HG03103 (cell line): Measurements from ENCODE around the gene PATJ.

ENCODE experiments used
- ATAC-seq: cut with Tn5 transposase; IDR thresholded peaks from one replicate; pipeline ENCODE4 v1.9.1; 2021; ENCODE audit warnings: low read depth; ENCODE audit not compliant: unreplicated experiment

PATJ gene

GRCh38 chr1:62077821-62078220 is 335.5 kb downstream of the PATJ start:
- ATAC-seq = no peak

- no peak for ATAC-seq
Measured at GRCh38 chr1:62082456-62083363, 340.4 kb downstream of the PATJ start.

GRCh38 chr1:62084310-62084890 is 342.1 kb downstream of the PATJ start:
- ATAC-seq = no peak

GRCh38 chr1:62088439-62088838 is 346.2 kb downstream of the PATJ start:
- no peak for ATAC-seq

GRCh38 chr1:62089570-62089969 is 347.3 kb downstream of the PATJ start:
- ATAC-seq = no peak

GRCh38 chr1:62090016-62090415 is 347.7 kb downstream of the PATJ start:
- no peak for ATAC-seq

- no peak for ATAC-seq
Measured at GRCh38 chr1:62092110-62092509, 349.8 kb downstream of the PATJ start.

- ATAC-seq = no peak
Measured at GRCh38 chr1:62093261-62093660, 351.0 kb downstream of the PATJ start.

- ATAC-seq = no peak
Measured at GRCh38 chr1:62097464-62097863, 355.2 kb downstream of the PATJ start.

GRCh38 chr1:62100442-62100841 is 358.2 kb downstream of the PATJ start:
- no peak for ATAC-seq

- ATAC-seq = no peak
Measured at GRCh38 chr1:62103846-62104245, 361.6 kb downstream of the PATJ start.

GRCh38 chr1:62107923-62108322 is 365.6 kb downstream of the PATJ start:
- ATAC-seq = no peak

- no peak for ATAC-seq
Measured at GRCh38 chr1:62109124-62109523, 366.8 kb downstream of the PATJ start.

- no peak for ATAC-seq
Measured at GRCh38 chr1:62110198-62110817, 368.0 kb downstream of the PATJ start.

- ATAC-seq = no peak
Measured at GRCh38 chr1:62111084-62111483, 368.8 kb downstream of the PATJ start.

GRCh38 chr1:62113507-62113906 is 371.2 kb downstream of the PATJ start:
- no peak for ATAC-seq

- ATAC-seq = no peak
Measured at GRCh38 chr1:62117018-62117750, 374.9 kb downstream of the PATJ start.

- no peak for ATAC-seq
Measured at GRCh38 chr1:62126579-62127290, 384.5 kb downstream of the PATJ start.

GRCh38 chr1:62128745-62129144 is 386.5 kb downstream of the PATJ start:
- ATAC-seq = no peak

GRCh38 chr1:62131093-62131725 is 388.9 kb downstream of the PATJ start:
- ATAC-seq = peak; percentile 98
